Occipital lobe (tissue), 2 donors: Measurements from ENCODE around the gene DHX30. TPM values are rescaled to one million over a fixed set of nuclear protein-coding genes. Genes with fewer than 3 reads are reported as not detected.
"Not testable (repeated sequence)": the region's sequence is repeated elsewhere in the genome, so short reads cannot be mapped to it uniquely, and the experiment has no call there.

ENCODE experiments used
- DNase-seq: peaks from one replicate; lab custom pipeline; 2025; lab: John Stamatoyannopoulos, UW
- total RNA-seq: library from RNA; depleted of rRNA; stranded (reverse); fragments of >200 nt; gene quantifications from one replicate; pipeline ENCODE4 v1.2.3, GENCODE V29; 2014

The DHX30 gene
- total RNA-seq, 1 donor from 2014 or later, result 69.1 TPM

- no peak for DNase-seq
Observed at GRCh38 chr3:47803480-47804025, 615 bp downstream of the DHX30 start.

- DNase-seq, result no peak
Observed at GRCh38 chr3:47804577-47804976, 1.6 kb downstream of the DHX30 start.

GRCh38 chr3:47813551-47814177, 10.7 kb downstream of the DHX30 start:
- DNase-seq, result no peak

DNA sequence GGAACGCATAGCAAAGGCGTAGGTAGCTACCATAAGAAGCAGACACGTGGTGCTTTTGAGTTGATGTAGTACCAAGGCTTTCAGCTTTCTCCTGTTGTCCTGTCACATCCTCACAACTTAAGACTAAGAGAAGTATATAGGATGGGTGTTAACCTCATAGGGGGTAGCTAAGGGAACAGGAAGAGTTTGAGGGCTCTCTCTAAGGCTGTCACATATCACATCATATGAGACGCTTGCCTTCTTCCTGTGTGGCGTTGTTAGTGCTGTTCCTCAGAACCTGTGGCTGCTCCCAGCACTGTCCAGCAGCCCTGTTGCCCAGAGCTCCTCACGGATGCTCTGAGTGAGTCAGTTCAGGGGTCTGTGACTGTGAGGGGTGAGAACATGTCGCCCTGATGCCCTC, 14.7 kb downstream of the DHX30 start:
- DNase-seq, result no peak

- peak; percentile 57 for DNase-seq
Observed at GRCh38 chr3:47824541-47825473, 21.9 kb downstream of the DHX30 start.

- DNase-seq, result no peak
Observed at GRCh38 chr3:47825590-47825989, 22.7 kb downstream of the DHX30 start.

DNA sequence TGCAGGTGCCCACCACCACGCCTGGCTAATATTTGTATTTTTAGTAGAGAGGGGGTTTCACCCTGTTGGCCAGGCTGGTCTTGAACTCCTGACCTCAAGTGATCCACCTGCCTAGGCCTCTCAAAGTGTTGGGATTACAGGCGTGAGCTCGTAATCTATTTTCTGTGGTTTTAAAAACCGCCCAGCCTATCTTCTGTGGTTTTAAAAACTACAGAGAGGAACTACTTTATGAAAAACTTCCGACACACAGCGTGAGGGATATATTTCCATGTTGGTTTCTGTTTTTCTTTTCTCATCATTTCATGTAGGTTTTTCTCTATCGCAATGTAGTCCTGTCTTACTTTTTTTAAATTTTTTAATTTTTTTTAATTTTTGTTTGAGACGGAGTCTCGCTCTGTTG, 26.5 kb downstream of the DHX30 start:
- not testable (repeated sequence) for DNase-seq

DNA sequence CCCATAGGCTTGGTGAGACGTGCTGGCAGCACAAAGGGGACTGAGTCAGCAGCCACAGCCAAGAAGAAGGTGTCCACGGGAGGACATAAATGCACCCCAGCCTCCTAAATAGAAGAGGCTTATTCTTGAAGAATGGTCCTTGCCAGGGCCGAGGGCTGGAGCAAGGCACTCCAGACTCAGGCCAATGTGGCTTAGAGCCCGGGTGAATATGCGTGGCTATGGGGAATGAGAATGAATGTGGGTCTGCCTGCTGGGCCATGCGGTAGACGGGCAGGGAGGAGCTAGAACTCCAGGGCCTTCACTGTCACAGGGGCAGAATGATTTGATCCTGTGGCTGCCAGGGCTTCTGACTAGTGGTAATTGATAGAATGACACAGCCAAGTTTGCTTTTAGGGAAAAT, 34.0 kb downstream of the DHX30 start:
- DNase-seq, result no peak

GRCh38 chr3:47838503-47838902, 35.6 kb downstream of the DHX30 start:
- DNase-seq, result no peak

DNA sequence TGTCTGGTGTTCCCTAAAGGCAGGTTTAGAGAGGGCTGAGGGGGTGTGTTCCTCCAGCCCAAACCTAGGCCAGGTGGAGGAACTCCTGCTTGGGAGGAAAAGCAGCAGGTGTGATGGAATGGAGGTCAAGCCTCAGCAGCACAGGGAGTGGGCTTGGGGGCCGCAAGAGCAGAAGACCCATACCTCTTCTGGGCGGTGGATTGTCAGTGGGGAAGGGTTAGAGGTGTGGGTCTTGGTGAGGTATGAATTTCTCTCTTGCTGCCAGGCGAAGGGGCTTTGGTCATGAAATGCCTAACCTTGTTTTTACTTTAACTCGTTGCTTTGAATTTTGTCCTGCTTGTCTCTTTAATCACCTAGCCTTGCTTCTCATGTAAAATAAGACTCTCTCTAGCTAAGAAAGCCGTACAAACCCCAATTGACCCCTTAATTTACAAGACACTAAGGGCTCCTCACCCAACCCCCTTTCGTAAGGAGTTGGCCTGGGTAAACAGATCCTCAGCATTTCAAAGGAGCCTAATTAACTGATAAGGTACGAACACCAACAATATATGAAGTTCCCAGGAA, 38.9 kb downstream of the DHX30 start:
- no peak for DNase-seq

DNA sequence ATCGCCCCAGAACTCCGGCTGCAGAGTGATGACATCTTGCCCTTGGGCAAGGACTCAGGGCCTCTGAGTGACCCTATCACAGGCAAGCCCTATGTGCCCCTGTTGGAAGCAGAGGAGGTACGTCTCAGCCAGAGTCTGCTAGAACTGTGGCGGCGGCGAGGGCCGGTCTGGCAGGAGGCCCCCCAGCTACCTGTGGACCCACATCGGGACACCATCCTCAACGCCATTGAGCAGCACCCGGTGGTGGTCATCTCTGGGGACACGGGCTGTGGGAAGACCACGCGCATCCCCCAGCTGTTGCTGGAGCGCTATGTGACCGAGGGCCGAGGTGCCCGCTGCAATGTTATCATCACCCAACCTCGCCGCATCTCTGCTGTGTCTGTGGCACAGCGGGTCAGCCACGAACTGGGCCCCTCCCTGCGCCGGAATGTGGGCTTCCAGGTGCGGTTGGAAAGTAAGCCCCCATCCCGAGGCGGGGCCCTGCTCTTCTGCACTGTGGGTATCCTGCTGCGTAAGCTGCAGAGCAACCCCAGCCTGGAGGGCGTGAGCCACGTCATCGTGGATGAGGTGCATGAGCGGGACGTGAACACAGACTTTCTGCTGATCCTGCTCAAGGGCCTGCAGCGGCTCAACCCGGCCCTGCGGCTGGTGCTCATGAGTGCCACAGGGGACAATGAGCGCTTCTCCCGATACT, 43.4 kb downstream of the DHX30 start:
- DNase-seq, result no peak

DNA sequence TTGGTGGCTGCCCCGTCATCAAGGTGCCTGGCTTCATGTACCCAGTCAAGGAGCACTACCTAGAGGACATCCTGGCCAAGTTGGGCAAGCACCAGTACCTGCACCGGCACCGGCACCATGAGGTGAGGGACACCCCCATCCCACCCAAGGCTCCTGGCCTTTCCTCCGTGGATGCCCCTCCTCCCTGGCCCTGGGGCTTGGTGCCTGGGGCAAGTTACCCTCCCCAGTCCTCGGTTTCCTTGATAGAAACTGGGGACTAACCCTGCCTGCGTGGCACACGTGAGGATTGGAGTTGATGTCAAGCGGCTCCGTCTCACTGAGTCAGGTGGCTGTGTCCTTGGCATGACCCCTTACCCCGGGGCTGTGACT, 43.9 kb downstream of the DHX30 start:
- DNase-seq, result no peak

DNA sequence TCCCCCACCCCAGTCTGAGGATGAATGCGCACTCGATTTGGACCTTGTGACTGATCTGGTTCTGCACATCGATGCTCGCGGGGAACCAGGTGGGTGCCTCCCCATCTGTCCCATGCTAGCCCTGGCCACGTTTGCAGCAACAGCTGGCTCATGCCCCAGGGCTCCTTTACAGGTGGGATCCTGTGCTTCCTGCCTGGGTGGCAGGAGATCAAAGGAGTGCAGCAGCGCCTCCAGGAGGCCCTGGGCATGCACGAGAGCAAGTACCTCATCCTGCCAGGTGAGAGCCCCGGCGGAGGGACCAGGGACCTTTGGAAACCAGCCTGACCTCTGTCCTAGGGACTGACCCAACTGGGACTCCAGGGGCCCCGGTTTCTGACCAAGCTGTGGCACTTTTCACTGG, 44.3 kb downstream of the DHX30 start:
- DNase-seq, result no peak

DNA sequence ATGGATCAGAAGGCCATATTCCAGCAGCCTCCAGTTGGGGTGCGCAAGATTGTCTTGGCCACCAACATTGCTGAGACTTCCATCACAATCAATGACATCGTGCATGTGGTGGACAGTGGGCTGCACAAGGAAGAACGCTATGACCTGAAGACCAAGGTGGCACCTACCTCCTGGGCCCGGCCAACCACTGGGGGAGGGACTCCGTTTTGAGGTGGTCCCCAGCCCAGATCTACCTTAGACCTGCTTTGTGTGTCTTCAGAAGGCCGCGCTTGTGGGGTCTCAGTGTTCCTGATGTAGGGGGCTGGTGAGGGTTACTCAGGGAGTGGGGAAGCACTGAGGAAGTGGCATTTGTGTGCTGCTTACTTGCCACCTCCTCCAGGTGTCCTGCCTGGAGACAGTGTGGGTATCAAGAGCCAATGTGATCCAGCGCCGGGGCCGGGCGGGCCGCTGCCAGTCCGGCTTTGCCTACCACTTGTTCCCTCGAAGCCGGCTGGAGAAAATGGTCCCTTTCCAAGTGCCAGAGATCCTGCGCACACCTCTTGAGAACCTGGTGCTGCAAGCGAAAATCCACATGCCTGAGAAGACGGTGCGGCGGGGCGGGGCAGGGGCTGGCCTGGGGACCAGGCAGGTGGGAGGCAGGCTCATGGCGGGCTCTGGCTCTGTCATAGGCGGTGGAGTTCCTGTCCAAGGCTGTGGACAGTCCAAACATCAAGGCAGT, 45.0 kb downstream of the DHX30 start:
- no peak for DNase-seq

DNA sequence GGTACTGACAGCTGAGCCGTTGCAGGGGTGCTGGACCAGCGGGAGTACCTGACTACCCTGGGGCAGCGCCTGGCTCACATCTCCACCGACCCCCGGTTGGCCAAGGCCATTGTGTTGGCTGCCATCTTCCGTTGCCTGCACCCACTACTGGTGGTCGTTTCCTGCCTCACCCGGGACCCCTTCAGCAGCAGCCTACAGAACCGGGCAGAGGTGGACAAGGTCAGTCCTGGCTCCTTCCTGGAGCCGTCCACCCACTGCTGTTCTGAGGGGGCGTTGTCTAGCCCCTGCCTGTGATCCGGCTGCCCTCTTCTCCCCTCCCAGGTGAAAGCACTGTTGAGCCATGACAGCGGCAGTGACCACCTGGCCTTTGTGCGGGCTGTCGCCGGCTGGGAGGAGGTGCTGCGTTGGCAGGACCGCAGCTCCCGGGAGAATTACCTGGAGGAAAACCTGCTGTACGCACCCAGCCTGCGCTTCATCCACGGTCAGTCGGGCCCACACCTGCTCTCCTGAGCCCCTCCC, 45.7 kb downstream of the DHX30 start:
- no peak for DNase-seq

DNA sequence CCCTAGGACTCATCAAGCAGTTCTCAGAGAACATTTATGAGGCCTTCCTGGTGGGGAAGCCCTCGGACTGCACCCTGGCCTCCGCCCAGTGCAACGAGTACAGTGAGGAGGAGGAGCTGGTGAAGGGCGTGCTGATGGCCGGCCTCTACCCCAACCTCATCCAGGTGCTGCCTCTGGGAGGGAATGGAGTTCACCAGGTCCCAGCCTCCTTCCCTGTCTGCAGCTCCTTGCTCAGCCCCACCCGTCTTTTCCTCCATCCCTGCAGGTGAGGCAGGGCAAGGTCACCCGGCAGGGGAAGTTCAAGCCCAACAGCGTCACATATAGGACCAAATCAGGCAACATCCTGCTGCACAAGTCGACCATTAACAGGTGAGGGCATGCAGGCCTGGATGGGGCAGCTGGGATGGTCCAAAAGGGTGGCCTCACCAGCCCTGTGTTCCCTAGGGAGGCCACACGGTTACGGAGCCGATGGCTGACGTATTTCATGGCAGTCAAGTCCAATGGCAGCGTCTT, 46.3 kb downstream of the DHX30 start:
- DNase-seq, result no peak

- no peak for DNase-seq
Observed at GRCh38 chr3:47849699-47850563, 47.0 kb downstream of the DHX30 start.

GRCh38 chr3:47850564-47851410, 47.8 kb downstream of the DHX30 start:
- DNase-seq, result no peak
